Liver (tissue), 9 donors: ENCODE measurements around the gene SERP2. TPM values are rescaled to one million over a fixed set of nuclear protein-coding genes. Genes with fewer than 3 reads are reported as not detected.

Experiments
- DNase-seq: peaks from one replicate; pipeline ENCODE4 v3.0.0-alpha.2; 2017; ENCODE audit warnings: low spot score
- H3K27ac ChIP-seq, 2 donors: one replicate each; pipeline ENCODE4 v1.7.0; 2013; ENCODE audit warnings: inconsistent platforms in 2 of 2, low read length in 2 of 2, control low read depth in 1 of 2, low read depth in 1 of 2, mild to moderate bottlenecking in 1 of 2
- H3K27me3 ChIP-seq, 4 donors: one replicate each; pipeline versions ENCODE4 v1.6.1 to v1.7.0; 2013; ENCODE audit warnings: low read length in 3 of 4, inconsistent platforms in 1 of 4, mild to moderate bottlenecking in 1 of 4, moderate library complexity in 1 of 4; ENCODE audit not compliant: control insufficient read depth in 4 of 4, insufficient read depth in 4 of 4
- H3K36me3 ChIP-seq, 4 donors: one replicate each; pipeline versions ENCODE4 v1.6.1 to v1.7.0; 2013; ENCODE audit warnings: low read length in 3 of 4, mild to moderate bottlenecking in 3 of 4, low read depth in 1 of 4, moderate library complexity in 1 of 4; ENCODE audit not compliant: control insufficient read depth in 4 of 4, insufficient read depth in 3 of 4
- H3K4me1 ChIP-seq, 4 donors: one replicate each; pipeline versions ENCODE4 v1.6.1 to v1.7.0; 2013; ENCODE audit warnings: low read length in 3 of 4, mild to moderate bottlenecking in 3 of 4, moderate library complexity in 1 of 4; ENCODE audit not compliant: control insufficient read depth in 4 of 4, insufficient read depth in 4 of 4
- H3K4me3 ChIP-seq, 3 donors: one replicate each; pipeline versions ENCODE4 v1.6.1 to v1.7.0; 2013; ENCODE audit warnings: low read length in 3 of 3, control low read depth in 1 of 3, low read depth in 1 of 3, mild to moderate bottlenecking in 1 of 3
- H3K9ac ChIP-seq, 2 donors: one replicate each; pipeline ENCODE4 v1.7.0; 2013; ENCODE audit warnings: low read length in 2 of 2, mild to moderate bottlenecking in 2 of 2, moderate library complexity in 2 of 2, control low read depth in 1 of 2, low read depth in 1 of 2
- H3K9me3 ChIP-seq, 4 donors: one replicate each; pipeline versions ENCODE4 v1.6.1 to v1.7.0; 2013; ENCODE audit warnings: low read length in 3 of 4; ENCODE audit not compliant: control insufficient read depth in 4 of 4
- EGR1 ChIP-seq, 2 donors: IDR thresholded peaks; 2 replicates each; pipeline ENCODE4 v1.6.1; 2016 to 2018; ENCODE audit warnings: antibody characterized with exemption in 2 of 2, low read depth in 2 of 2
- FOXA1 ChIP-seq: IDR thresholded peaks from 2 replicates; pipeline ENCODE4 v1.6.1; 2016; ENCODE audit warnings: antibody characterized with exemption
- FOXA2 ChIP-seq: IDR thresholded peaks from 2 replicates; pipeline ENCODE4 v1.6.1; 2016; ENCODE audit warnings: antibody characterized with exemption
- HNF4A ChIP-seq, 2 donors: conservative IDR thresholded peaks; 2 replicates each; pipeline ENCODE4 v1.6.1; 2016; ENCODE audit warnings: antibody characterized with exemption in 2 of 2, mild to moderate bottlenecking in 2 of 2
- HNF4G ChIP-seq: IDR thresholded peaks from 2 replicates; pipeline ENCODE4 v1.6.1; 2016; ENCODE audit warnings: antibody characterized with exemption
- JUND ChIP-seq, 2 donors: IDR thresholded peaks; 2 replicates each; pipeline ENCODE4 v1.6.1; 2016; ENCODE audit warnings: antibody characterized with exemption in 2 of 2
- NR2F2 ChIP-seq: IDR thresholded peaks from 2 replicates; pipeline ENCODE4 v1.6.1; 2016; ENCODE audit warnings: antibody characterized with exemption
- RAD21 ChIP-seq, 2 donors: IDR thresholded peaks; 2 replicates each; pipeline ENCODE4 v1.6.1; 2016; ENCODE audit warnings: antibody characterized with exemption in 2 of 2, mild to moderate bottlenecking in 2 of 2
- RXRA ChIP-seq, 2 donors: IDR thresholded peaks; 2 replicates each; pipeline ENCODE4 v1.6.1; 2017 to 2018; ENCODE audit warnings: antibody characterized with exemption in 2 of 2, mild to moderate bottlenecking in 1 of 2
- SP1 ChIP-seq: IDR thresholded peaks from 2 replicates; pipeline ENCODE4 v1.6.1; 2018; ENCODE audit warnings: antibody characterized with exemption, mild to moderate bottlenecking
- TAF1 ChIP-seq: conservative IDR thresholded peaks from 2 replicates; pipeline ENCODE4 v1.6.1; 2016; ENCODE audit warnings: antibody characterized with exemption, mild to moderate bottlenecking
- YY1 ChIP-seq: IDR thresholded peaks from 2 replicates; pipeline ENCODE4 v1.6.1; 2016; ENCODE audit warnings: antibody characterized with exemption, mild to moderate bottlenecking
- WGBS: extraction: QIAGEN DNeasy Blood & Tissue Kit; methylation state at CpG from one replicate; pipeline ENCODE4 v1.1.7; 2013; 5-methylcytosine and 5-hydroxymethylcytosine counted together
- polyA plus RNA-seq, 2 donors: library from polyadenylated mRNA; stranded (reverse) in 1 of 2; unstranded in 1 of 2; fragments of 200-250 nt in 1 of 2; fragments of >200 nt in 1 of 2; fragmentation: Nextera tagmentation in 1 of 2; extraction: Ambion mirVana in 1 of 2; gene quantifications; one replicate each; pipeline versions ENCODE4 v1.2.1 to v1.2.3, GENCODE V29; 2013 to 2015
- total RNA-seq, 2 donors: library from RNA; depleted of rRNA; stranded (reverse); fragments of >200 nt; gene quantifications; one replicate each; pipeline ENCODE4 v1.2.3, GENCODE V29; 2014
- TF ChIP-seq, protein P1 (sequence below): IDR thresholded peaks from 2 replicates; pipeline ENCODE4 v1.6.1; 2016; ENCODE audit warnings: antibody characterized with exemption
- TF ChIP-seq, protein P2 (sequence below): IDR thresholded peaks from 2 replicates; pipeline ENCODE4 v1.6.1; 2016; ENCODE audit warnings: antibody characterized with exemption
- TF ChIP-seq, protein P3 (sequence below): IDR thresholded peaks from 2 replicates; pipeline ENCODE4 v1.6.1; 2016; ENCODE audit warnings: antibody characterized with exemption, mild to moderate bottlenecking
- donor health status: healthy.
- donor health status: healthy.
- donor health status: healthy.
- donor health status: healthy.
- donor health status: healthy.

Gene SERP2
- total and polyA plus RNA-seq, 4 donors = 2.0 to 4.6 (median 3.6) TPM

DNA sequence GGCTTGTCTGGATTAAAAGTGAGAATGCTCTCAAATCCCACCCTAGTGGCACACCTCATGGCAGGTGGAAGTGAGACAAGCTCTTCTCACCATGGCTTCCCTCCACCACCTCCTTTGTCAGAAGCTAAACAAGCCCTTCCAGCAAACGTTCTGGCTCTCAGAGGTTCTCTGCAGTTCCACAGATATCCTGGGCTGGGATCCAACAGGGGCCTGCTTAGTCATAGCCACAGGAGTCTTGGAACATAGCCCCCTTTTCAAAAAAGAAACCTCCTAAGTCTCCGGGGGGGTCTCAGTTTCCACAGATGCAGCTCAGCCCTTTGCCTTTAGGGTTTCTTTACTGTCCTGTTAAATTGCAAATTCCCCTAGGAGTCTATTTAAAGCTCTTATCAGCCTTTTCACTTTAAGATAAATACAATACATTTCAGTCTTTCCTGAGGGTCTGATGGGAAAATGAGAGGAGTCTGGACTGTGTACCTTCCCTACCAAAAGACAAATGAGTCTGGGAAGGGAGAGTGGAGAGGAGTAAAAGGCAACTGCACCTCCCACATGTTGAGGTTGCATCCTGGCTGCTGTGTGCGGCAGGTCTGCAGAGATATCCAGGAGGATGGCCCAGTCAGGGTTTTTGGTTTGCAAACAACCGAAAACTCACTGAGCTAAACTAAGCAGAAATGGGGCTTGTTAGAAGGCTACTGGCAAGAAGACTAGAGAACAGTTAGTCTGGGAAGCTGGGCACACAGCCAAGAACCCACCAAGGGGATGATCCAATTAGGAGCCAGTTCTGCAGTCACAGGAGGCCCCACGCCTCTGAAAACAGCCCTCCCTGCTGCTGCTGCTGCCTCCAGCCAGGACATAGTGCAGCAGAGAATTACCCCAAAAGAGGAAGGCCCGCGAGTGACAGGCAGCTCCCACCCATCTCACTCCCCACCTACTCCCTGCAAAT lies 41.4 kb upstream of the SERP2 start (continued):
- TF ChIP-seq, protein P1, sequence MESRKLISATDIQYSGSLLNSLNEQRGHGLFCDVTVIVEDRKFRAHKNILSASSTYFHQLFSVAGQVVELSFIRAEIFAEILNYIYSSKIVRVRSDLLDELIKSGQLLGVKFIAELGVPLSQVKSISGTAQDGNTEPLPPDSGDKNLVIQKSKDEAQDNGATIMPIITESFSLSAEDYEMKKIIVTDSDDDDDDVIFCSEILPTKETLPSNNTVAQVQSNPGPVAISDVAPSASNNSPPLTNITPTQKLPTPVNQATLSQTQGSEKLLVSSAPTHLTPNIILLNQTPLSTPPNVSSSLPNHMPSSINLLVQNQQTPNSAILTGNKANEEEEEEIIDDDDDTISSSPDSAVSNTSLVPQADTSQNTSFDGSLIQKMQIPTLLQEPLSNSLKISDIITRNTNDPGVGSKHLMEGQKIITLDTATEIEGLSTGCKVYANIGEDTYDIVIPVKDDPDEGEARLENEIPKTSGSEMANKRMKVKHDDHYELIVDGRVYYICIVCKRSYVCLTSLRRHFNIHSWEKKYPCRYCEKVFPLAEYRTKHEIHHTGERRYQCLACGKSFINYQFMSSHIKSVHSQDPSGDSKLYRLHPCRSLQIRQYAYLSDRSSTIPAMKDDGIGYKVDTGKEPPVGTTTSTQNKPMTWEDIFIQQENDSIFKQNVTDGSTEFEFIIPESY = no peak
- TF ChIP-seq TAF1 (no peak), HNF4A (conservative IDR thresholded peaks at IDR 0.05) (no peak), FOXA1 (no peak), EGR1 (IDR thresholded peaks at IDR 0.05; ENCODE audit: low read depth in 2 of 2) (no peak), SP1 (no peak), RAD21 (IDR thresholded peaks at IDR 0.05) (no peak)
- TF ChIP-seq, protein P2, sequence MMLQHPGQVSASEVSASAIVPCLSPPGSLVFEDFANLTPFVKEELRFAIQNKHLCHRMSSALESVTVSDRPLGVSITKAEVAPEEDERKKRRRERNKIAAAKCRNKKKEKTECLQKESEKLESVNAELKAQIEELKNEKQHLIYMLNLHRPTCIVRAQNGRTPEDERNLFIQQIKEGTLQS = no peak

DNA sequence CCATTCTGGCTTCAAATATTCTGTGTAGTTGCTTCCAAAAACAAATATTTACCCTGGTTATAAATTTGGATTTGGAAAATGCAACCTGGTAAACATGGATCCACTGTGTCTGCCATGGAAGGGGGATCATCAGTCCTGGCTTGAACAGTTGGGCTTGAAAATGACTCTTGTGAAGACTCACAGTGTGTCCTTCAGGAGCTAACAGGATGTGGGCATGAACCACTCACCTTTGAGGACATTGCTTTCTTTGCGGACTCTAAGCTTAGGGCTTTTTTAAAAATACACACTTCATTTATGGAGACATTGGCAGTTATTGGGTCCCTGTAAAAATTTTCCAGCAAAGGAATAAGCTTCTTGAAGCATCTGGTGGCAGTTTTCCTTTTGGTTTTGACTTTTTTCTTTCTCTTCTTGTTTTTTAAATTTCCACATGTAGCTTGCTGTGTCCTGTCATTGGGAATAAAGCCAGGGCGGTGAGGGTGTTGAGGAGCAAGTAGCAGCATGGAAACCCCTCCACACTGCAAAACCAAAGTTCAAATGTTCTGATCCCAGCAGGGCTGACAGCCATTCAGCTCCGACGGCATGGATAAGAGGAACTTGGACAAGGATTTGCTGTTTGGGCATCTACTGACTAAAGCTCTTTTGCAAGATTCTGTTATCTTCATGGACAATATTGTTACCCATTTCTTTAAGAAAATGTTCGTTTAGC lies 39.5 kb upstream of the SERP2 start:
- WGBS = 60% methylated on average over 5 of the region's 5 CpGs
- no peaks in the 10 kb centered on the region for H3K27me3 ChIP-seq
- no peak for DNase-seq
- H3K9ac ChIP-seq = no peak overlapping the region
- no peak for TF ChIP-seq FOXA2
- no peak for TF ChIP-seq YY1
- no peak for TF ChIP-seq SP1
- TF ChIP-seq RXRA (IDR thresholded peaks at IDR 0.05) = no peak
- no peak for TF ChIP-seq FOXA1
- TF ChIP-seq NR2F2 = no peak
- TF ChIP-seq, protein P2 = no peak
- no peak for TF ChIP-seq JUND (IDR thresholded peaks at IDR 0.05)
- no peak for TF ChIP-seq EGR1 (IDR thresholded peaks at IDR 0.05; ENCODE audit: low read depth in 2 of 2)
- no peak for TF ChIP-seq HNF4G
- TF ChIP-seq RAD21 (IDR thresholded peaks at IDR 0.05) = no peak
- TF ChIP-seq, protein P3, sequence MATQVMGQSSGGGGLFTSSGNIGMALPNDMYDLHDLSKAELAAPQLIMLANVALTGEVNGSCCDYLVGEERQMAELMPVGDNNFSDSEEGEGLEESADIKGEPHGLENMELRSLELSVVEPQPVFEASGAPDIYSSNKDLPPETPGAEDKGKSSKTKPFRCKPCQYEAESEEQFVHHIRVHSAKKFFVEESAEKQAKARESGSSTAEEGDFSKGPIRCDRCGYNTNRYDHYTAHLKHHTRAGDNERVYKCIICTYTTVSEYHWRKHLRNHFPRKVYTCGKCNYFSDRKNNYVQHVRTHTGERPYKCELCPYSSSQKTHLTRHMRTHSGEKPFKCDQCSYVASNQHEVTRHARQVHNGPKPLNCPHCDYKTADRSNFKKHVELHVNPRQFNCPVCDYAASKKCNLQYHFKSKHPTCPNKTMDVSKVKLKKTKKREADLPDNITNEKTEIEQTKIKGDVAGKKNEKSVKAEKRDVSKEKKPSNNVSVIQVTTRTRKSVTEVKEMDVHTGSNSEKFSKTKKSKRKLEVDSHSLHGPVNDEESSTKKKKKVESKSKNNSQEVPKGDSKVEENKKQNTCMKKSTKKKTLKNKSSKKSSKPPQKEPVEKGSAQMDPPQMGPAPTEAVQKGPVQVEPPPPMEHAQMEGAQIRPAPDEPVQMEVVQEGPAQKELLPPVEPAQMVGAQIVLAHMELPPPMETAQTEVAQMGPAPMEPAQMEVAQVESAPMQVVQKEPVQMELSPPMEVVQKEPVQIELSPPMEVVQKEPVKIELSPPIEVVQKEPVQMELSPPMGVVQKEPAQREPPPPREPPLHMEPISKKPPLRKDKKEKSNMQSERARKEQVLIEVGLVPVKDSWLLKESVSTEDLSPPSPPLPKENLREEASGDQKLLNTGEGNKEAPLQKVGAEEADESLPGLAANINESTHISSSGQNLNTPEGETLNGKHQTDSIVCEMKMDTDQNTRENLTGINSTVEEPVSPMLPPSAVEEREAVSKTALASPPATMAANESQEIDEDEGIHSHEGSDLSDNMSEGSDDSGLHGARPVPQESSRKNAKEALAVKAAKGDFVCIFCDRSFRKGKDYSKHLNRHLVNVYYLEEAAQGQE = no peak
- H3K36me3 ChIP-seq = no peaks in the 10 kb centered on the region
- no peak overlapping the region for H3K27ac ChIP-seq
- peaks cover 0 to 6% (median under 1%) of the 10 kb centered on the region in 4 donors for H3K4me1 ChIP-seq
- H3K4me3 ChIP-seq = no peak overlapping the region
- H3K9me3 ChIP-seq = no peaks in the 10 kb centered on the region
